Stomach (tissue), 4 donors: ENCODE data around the gene CEP70.

Experiments
- CTCF ChIP-seq, 7 experiments: fragments of 450-650 bp in 4 of 7; fragments of 200-600 bp in 3 of 7; sonication (generic) in 3 of 7; IDR thresholded peaks; one replicate each; pipeline ENCODE4 v1.5.1; 2016 to 2019; ENCODE audit warnings: antibody characterized with exemption in 7 of 7, control low read depth in 2 of 7, mild to moderate bottlenecking in 1 of 7
- EP300 ChIP-seq: sonication (generic); formaldehyde crosslinking; IDR thresholded peaks from one replicate; pipeline ENCODE4 v1.6.1; 2017; ENCODE audit warnings: antibody characterized with exemption
- POLR2A ChIP-seq, 4 donors: fragments of 450-650 bp; IDR thresholded peaks; one replicate each; pipeline ENCODE4 v1.6.1; 2016; ENCODE audit warnings: antibody characterized with exemption in 4 of 4, control low read depth in 2 of 4, mild to moderate bottlenecking in 1 of 4, moderate library complexity in 1 of 4
- POLR2AphosphoS5 ChIP-seq, 3 donors: sonication (generic); formaldehyde crosslinking; IDR thresholded peaks; one replicate each; pipeline ENCODE4 v1.6.1; 2016; ENCODE audit warnings: antibody characterized with exemption in 3 of 3

DNA sequence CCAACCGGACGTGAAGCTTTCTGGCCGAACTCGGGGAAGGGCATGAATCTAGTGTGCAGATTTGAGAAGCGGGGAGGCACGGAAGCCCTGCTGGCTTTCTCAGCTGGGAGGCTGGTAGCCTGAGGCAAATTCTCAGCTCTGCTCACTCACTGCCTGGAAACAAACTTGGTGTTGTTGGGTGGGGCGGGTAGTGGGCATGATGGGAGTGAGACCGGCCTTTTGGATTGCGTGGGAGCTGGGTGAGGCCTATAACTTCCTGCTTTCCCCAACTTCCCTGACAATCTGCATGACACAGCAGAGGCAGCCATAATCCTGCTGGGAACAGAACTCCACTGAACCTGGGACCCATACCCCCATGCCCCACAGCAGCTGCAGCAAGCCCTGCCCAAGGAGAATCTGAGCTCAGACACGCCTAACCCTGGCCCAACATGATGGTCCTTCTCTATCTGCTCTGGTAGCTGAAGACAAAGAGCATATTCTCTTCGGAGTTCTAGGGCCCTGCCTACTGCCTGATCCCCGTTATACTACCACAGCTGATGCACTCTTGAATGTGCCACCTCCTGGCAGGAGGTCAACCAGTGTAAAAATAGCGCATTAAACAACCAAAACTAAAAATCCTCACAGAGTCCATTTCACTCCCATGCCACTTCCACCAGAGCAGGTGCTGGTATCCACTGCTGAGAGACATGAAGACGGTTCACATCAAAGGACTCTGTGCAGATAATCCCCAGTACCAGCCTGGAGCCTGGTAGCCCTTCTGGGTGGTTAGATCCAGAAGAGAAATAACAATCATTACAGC lies 44.7 kb downstream of the CEP70 start:
- TF ChIP-seq CTCF (IDR thresholded peaks at IDR 0.05): no peak
- no peak for TF ChIP-seq POLR2A (IDR thresholded peaks at IDR 0.05)
- no peak for TF ChIP-seq POLR2AphosphoS5 (IDR thresholded peaks at IDR 0.05)
- no peak for TF ChIP-seq EP300
